ENCODE measurements around the gene MSTO1. TPM values are rescaled to one million over a fixed set of nuclear protein-coding genes. Genes with fewer than 3 reads are reported as not detected.

MSTO1 gene
- total and polyA plus RNA-seq, 10 of the 15 experiments (the other 5 are each of a cell fraction or from before 2014, with no cell fraction given), result 16.1 to 87.9 (median 46.6) TPM

- TF ChIP-seq CUX1 (IDR thresholded peaks at IDR 0.05; ENCODE audit: insufficient replicate concordance, low read depth, low read length), result no peak
- no peak for TF ChIP-seq BHLHE40 (IDR thresholded peaks at IDR 0.05; ENCODE audit: borderline replicate concordance in 1 of 2, low read depth in 2 of 2, low read length in 1 of 2)
- no peak for TF ChIP-seq STAT1 (conservative IDR thresholded peaks at IDR 0.05)
- TF ChIP-seq SMARCA5 (IDR thresholded peaks at IDR 0.05), result no peak
- no peak for TF ChIP-seq RBBP5 (conservative IDR thresholded peaks at IDR 0.05)
- TF ChIP-seq LARP7 (IDR thresholded peaks at IDR 0.05), result no peak
Measured at GRCh38 chr1:155645648-155646047, 35.6 kb downstream of the MSTO1 start (continued).

GRCh38 chr1:155646307-155646706 lies 36.3 kb downstream of the MSTO1 start:
- Histone ChIP-seq H3K27me3 (replicated peaks in 1 of 2; ENCODE audit: control insufficient read depth in 2 of 2, insufficient read depth in 2 of 2, low read length in 1 of 2) (no peaks in the 10 kb centered on the region), H3K4me3 (no peak overlapping the region), H3K9ac (ENCODE audit: control insufficient read depth, insufficient read depth, low read length) (no peak overlapping the region), H3K27ac (ENCODE audit: control insufficient read depth, insufficient read depth) (no peak overlapping the region), H3K79me2 (ENCODE audit: control insufficient read depth, insufficient read depth, low read length) (no peaks in the 10 kb centered on the region), H3K4me2 (ENCODE audit: control insufficient read depth, insufficient read depth) (no peak overlapping the region), H3K4me1 (ENCODE audit: control insufficient read depth, insufficient read depth, low read length) (no peaks in the 10 kb centered on the region), H2AFZ (ENCODE audit: control insufficient read depth, low read depth, low read length) (no peak overlapping the region), H4K20me1 (ENCODE audit: control insufficient read depth, insufficient read depth) (no peaks in the 10 kb centered on the region), H3K36me3 (ENCODE audit: control insufficient read depth in 2 of 2, insufficient read depth in 2 of 2, low read length in 1 of 2) (no peaks in the 10 kb centered on the region), H3K9me3 (replicated peaks; ENCODE audit: control insufficient read depth, insufficient read depth, low read length) (peaks cover 9% of the 10 kb centered on the region; the same call in 2 of the 3 replicates)
- ChIA-PET POLR2A (no interaction called here), RAD21 (ENCODE audit: unreplicated experiment) (no interaction called here), CTCF (interaction anchor here (0.8 kb wide), 1 partner anchor 124 kb away, joined by 3 read pairs; no protein-coding TSS in a partner anchor), SMC1A (ENCODE audit: uncharacterized antibody, unreplicated experiment) (no interaction called here)
- intact Hi-C loops (cut with micrococcal nuclease; ENCODE audit: unreplicated experiment) (no loop called here), in situ Hi-C loops (cut with MboI) (no loop called here)
- DNase-seq (ENCODE audit: low read depth, low spot score) (no peak), FAIRE-seq (no peak), ATAC-seq (no peak)
- 53% methylated on average over 2 of the region's 2 CpGs for WGBS (ENCODE audit: insufficient coverage, insufficient replicate concordance, low lambda C conversion rate, missing lambda C conversion rate)
- BruUV-seq (replicated peaks), result no TSS peak
- TF ChIP-seq EP300 (IDR thresholded peaks at IDR 0.05; ENCODE audit: borderline replicate concordance in 1 of 2, control insufficient read depth in 1 of 2, low read depth in 2 of 2, low read length in 2 of 2) (no peak), MYC (IDR thresholded peaks at IDR 0.05; ENCODE audit: insufficient read depth, insufficient read length, insufficient replicate concordance, low read length, severe bottlenecking) (no peak), POLR2A (IDR thresholded peaks at IDR 0.05; ENCODE audit: low read depth, low read length) (no peak), NFIC (IDR thresholded peaks at IDR 0.05; ENCODE audit: low read depth, low read length) (no peak), STAT1 (conservative IDR thresholded peaks at IDR 0.05) (no peak), TCF3 (IDR thresholded peaks at IDR 0.05; ENCODE audit: borderline replicate concordance, insufficient read depth, low read depth, low read length) (no peak), CHD2 (IDR thresholded peaks at IDR 0.05; ENCODE audit: borderline replicate concordance, low read depth, low read length) (no peak), MTA2 (IDR thresholded peaks at IDR 0.05; ENCODE audit: low read depth) (no peak), ZNF274 (IDR thresholded peaks at IDR 0.05; ENCODE audit: insufficient read depth, insufficient read length) (no peak), ZBTB11 (CRISPR knock-in tag; IDR thresholded peaks at IDR 0.05) (no peak), LARP7 (IDR thresholded peaks at IDR 0.05) (no peak)

Data from GM12878 (cell line).